NCI-H1694 treated with DMSO at 0.1 percent for 48 hours (cell line): ENCODE data around the gene ENTPD8.
"Not testable (repeated sequence)": the region's sequence is repeated elsewhere in the genome, so short reads cannot be mapped to it uniquely, and the experiment has no call there.

Experiments
- DNase-seq: peaks from one replicate; lab custom pipeline; 2025; lab: John Stamatoyannopoulos, UW

Gene ENTPD8

GRCh38 chr9:137458194-137459151 lies 17.3 kb upstream of the ENTPD8 start:
- DNase-seq = peak; percentile 52

GRCh38 chr9:137457406-137458193 lies 16.4 kb upstream of the ENTPD8 start:
- DNase-seq = no peak

GRCh38 chr9:137456864-137457405 lies 15.8 kb upstream of the ENTPD8 start:
- no peak for DNase-seq

DNA sequence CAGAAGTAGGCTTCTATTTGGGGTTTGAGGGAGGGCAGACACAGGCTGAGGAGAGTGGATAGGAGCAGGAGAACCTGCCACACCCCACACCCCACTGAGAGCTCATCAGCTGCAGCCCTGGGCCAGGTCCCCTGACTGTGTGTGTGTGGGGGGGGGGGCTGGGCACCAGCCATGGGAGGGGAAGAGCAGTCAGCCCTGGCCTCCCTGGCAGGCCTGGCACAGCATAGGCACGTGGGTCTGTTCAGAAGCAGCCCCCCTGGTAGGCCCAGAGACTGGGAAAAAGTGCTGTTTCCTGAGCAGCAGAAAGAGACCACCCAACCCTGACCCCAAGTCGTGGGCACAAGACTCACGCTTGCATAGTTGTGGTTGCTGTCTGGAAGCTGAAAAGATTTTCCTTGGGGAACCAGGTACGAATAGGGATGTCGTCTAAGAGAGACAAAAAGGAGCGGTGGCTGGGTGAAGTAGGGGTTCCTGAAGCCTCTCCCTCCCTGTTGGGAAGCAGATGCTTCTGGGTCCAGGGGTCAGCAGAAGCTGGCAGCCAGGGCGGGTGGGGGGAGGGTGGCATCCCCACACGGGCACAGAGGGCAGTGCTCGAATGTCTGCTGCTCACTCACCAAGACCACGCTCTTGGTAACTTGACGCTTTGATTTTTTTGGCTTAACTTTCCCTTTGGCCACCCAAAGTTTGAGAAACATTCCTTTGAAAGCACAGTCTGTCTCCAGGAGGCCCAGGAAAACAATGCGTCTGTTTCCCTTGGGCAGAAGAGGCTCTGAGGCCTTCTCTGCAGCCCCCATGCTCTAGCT lies 15.1 kb upstream of the ENTPD8 start:
- DNase-seq = no peak

- DNase-seq = no peak
Measured at GRCh38 chr9:137455359-137455991, 14.3 kb upstream of the ENTPD8 start.

DNA sequence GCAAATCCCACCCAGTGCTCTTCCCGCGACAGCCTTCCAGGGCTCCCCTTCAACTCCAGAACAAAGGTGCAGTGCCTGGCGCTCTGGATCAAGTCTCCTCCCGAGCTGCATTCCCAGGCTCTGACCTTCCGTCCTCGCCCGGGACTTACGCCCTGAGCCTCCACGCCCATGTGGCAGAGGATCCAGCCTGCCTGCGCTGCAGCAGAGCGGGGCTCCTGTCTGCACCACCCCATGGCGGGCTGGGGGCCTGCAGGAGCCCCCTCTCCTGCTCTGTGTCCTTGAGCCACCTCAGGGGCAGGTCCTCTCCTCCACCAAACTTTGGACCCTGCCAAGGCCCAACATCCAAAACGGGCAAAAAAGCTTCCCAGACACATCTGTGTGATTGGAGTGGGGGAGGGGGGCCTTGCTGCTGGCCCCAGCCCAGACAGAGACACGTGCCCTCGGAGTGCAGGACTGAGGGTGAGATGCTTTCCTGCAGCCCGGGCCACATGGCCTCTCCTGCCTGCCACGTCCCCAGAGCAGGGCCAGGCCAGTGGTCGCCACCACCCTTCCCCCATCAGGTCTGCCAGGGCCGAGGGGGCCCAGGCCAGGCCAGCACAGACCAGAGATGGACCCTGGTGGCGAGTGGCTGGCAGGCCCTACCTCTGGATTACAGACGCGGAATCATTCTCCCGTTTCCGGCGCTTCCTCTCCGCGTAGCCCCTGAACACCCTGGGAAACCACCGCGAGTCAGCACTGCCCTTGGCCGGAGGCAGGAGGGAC lies 13.6 kb upstream of the ENTPD8 start:
- no peak for DNase-seq

DNA sequence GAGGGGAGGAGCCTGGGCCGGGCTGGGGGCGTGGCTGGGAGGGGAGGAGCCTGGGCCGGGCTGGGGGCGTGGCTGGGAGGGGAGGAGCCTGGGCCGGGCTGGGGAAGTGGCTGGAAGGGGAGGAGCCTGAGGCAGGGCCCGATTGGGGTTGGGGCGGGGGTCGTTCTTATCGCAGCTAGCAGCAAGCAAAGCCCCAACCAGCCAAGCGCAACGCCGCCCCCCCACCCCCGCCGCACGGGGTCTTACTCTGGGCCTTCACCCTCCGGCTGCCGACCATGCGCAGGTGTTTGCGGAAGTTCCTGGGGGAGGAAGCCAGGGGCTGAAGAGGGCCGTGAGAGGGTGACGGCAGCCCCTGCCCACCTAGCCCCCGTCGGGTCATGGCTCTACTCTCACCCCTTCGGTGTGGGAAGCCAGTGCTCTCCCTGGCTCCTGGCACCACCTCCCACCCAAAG lies 13.0 kb upstream of the ENTPD8 start:
- DNase-seq = no peak

GRCh38 chr9:137453643-137454081 lies 12.5 kb upstream of the ENTPD8 start:
- DNase-seq = no peak

DNA sequence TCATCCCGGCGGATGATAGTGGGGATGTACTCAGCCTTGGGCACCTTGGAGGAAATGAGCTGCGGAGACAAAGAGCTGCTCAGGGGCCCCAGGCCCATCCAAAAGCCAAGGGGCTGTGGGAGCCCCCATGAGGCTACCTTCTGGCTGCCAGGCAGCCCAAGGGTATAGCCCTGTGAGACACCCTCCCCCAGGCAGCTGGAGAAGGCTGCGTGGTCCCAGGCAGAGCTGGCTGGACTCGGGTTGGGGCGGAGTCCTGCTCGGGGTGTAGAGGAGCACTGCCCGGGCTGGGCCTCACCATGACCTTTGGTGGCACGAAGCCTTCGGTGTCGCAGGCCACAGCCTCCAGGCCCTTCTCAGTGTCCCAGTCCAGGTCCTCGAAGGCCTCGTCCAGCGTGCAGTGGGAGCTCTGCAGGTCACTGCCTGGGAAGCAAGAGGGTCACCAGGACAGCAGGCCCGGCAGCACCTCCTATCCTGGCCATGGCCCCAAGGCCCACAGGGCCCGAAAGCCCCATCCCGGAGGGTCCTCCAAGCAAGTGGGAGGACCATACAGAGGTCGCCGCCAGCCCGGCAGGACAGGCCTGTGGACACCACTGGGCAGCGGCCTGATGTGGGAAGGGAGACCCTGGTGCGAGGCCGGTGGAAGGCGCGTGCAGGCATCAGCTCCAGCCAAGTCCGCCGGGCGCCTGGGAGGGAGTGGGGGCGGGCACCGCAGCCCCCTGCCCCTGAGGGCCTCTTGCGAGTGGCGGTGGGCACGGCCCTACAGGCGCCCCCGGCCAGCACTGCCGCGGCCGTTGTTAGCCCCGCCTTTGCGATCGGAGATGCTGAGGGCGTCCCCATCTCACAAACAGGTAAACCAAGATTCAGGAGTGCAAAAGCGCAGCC lies 11.8 kb upstream of the ENTPD8 start:
- no peak for DNase-seq

GRCh38 chr9:137452006-137452760 lies 11.0 kb upstream of the ENTPD8 start:
- DNase-seq = no peak

- DNase-seq = not testable (repeated sequence)
Measured at GRCh38 chr9:137451264-137452005, 10.3 kb upstream of the ENTPD8 start.

- DNase-seq = not testable (repeated sequence)
Measured at GRCh38 chr9:137450539-137451222, 9.5 kb upstream of the ENTPD8 start.

DNA sequence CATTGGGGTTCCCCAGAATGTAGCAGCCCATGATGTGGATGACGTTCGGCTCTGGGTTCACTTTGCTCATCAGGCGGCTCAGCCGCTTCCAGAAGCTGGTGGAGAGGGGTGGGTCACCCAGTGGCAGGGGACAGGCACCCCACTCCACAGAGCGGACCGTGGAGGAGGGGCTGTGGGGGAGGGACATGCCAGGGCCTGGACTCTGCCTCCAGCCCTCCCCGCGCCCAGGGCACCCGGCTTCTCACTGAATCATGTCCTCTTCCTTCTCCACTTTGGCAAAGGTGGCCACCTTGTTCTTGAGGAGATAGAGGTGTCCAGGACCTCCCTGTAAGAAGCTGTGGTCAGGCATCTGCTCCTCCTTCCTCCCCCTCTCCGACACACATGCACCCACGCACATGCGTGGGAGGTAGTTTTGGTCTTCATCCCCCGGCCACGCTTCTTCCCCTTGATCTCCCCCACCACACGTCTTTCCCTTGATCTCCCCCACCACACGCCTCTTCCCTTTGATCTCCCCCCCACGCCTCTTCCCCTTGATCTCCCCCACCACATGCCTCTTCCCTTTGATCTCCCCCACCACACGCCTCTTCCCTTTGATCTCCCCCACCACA lies 8.9 kb upstream of the ENTPD8 start:
- no peak for DNase-seq

DNA sequence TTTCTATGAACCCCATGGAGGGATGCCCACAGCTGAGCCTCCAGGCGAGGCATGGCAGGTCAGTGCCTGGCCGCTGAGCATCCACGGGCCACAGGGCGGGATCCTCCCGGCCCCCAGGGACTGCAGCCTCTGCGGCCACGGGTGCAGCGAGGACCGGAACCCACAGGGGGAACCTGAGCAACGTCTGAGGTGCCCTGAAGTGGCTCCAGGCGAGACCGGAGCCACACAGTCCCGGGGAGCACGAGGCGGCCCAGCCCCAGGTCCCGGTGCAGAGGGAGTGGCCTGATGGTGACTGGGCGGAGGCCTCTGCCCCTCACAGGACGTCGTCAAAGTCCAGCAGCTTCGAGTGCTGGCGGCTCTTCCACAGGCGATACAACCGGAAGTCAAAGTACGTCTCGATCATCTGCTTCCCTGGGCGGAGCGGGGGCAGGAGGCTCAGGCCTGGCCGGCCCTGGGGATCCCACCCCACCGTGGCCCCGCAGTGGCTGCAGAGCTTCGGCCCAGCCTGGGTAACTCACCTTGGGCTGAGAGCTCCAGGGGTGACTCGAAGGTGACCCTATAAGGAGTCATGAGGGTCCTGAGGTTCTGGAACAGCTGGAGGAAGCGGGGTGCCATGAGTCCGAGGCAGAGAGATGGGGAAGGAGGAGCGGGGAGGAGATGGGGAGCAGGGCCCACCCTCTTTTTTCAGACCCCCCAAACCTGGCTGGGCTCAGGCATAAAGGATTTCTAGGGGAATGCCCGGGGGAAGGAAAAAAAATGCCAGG lies 8.1 kb upstream of the ENTPD8 start:
- no peak for DNase-seq

GRCh38 chr9:137448602-137448962 lies 7.4 kb upstream of the ENTPD8 start:
- no peak for DNase-seq
